Measurements from ENCODE around the gene HDGF.

The HDGF gene

DNA sequence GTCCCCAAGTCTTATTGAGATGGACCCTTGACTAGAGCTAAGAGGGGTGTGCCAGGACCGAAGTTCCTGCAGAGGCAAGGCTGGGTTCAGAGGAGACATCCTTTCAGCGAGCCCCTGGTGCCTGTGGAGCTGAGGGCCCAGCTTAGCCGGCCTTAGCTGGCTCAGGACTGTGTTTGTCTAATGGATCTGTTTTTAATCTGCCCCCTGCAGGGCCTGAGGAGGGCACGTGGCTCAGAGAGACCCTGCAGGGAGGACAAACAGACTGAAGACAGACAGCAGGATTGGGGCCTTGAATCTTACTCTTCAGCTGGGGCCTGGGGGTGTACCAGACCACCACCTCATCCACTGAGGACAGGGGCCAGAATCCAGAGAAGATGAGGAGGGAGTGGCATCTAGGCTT lies 47.7 kb downstream of the HDGF start:
- in situ Hi-C loops (cut with MboI; ENCODE audit: low sequenced_read_pairs): loop anchor here (25.0 kb wide), 1 partner anchor 184 kb away; the partner anchor contains the start of gene PEAR1

GRCh38 chr1:156703336-156703735 lies 48.1 kb downstream of the HDGF start:
- in situ Hi-C loops (cut with MboI; ENCODE audit: low sequenced_read_pairs): loop anchor here (25.0 kb wide), 1 partner anchor 184 kb away; the partner anchor contains the start of gene PEAR1

GRCh38 chr1:156700736-156701531 lies 50.5 kb downstream of the HDGF start:
- in situ Hi-C loops (cut with MboI; ENCODE audit: low sequenced_read_pairs): loop anchor here (25.0 kb wide), 1 partner anchor 186 kb away; the partner anchor contains the start of gene PEAR1

DNA sequence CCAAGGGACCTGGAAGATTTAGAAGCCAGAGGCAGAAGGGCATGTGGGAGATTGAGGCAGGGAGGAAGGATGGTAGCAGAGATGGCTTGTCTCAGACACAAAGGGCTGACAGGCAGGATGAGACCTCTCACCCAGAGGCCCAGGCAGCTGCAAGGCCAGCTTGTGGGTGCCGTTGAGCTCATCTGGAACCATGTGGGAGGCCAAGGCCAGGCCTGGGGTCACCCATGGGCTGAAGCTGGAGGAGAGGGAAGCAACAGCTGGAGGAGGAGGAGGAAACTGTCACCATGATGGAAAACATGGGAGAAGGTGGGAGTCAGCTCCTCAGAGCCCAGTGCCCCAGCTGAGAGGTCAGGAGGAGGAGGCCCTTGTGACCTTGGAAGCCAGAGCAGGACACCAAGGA lies 52.5 kb downstream of the HDGF start:
- in situ Hi-C loops (cut with MboI; ENCODE audit: low sequenced_read_pairs): no loop called here

- in situ Hi-C loops (cut with MboI; ENCODE audit: low sequenced_read_pairs): no loop called here
Measured at GRCh38 chr1:156697481-156697880, 54.0 kb downstream of the HDGF start.

- in situ Hi-C loops (cut with MboI; ENCODE audit: low sequenced_read_pairs): no loop called here
Measured at GRCh38 chr1:156696755-156697154, 54.7 kb downstream of the HDGF start.

DNA sequence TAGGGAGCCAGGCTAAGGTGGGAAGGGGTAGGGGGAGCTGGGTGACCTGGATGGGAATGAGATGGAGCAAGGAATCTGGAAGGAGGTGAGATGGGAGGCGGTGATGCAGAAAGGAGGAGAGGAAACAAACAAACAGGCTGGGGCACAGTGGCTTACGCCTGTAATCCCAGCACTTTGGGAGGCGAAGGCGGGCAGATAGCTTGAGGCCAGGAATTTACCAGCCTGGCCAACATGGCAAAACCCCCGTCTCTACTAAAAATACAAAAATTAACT lies 56.8 kb downstream of the HDGF start:
- in situ Hi-C loops (cut with MboI; ENCODE audit: low sequenced_read_pairs): no loop called here

DNA sequence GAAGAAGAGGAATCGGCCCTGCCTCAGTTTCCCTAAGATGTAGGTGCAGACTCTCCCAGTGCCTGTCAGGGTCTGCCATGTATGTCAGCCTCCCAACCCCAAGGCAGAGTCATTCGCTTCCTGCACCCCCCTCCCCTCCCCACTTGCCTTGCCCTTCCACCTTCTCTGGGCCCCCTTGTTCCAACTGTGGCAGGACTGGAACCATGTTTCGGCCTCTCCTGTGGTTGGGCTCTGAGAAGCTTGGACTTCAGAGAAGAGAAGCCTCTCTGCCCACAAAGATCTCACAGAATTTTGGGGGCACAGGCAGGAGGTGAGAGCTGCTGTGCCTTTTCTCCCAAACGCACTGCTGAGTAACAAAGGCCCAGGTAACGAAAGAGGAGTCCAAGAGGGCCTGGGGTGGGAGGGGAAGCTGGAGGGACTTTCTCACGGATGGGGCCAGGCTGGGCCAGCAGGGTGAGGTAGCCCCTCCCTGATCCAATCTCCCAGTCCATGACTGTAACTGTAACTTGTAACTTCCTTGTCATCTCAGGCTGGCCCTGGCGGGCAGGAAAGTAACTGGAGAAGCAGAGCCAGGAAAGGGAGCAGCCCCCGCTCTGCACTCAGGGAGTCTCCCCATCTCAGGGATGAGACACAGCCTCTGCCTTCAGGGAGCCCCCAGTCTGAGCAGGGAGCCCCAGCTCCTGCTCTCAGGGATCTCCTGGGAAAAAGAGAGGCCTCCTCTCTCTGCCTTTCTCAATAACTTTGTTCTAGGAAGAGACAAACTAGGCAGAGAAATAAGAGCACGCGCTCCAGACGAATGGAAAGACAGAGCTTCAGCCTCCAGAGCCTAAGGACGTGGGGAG lies 57.4 kb downstream of the HDGF start:
- in situ Hi-C loops (cut with MboI; ENCODE audit: low sequenced_read_pairs): no loop called here

DNA sequence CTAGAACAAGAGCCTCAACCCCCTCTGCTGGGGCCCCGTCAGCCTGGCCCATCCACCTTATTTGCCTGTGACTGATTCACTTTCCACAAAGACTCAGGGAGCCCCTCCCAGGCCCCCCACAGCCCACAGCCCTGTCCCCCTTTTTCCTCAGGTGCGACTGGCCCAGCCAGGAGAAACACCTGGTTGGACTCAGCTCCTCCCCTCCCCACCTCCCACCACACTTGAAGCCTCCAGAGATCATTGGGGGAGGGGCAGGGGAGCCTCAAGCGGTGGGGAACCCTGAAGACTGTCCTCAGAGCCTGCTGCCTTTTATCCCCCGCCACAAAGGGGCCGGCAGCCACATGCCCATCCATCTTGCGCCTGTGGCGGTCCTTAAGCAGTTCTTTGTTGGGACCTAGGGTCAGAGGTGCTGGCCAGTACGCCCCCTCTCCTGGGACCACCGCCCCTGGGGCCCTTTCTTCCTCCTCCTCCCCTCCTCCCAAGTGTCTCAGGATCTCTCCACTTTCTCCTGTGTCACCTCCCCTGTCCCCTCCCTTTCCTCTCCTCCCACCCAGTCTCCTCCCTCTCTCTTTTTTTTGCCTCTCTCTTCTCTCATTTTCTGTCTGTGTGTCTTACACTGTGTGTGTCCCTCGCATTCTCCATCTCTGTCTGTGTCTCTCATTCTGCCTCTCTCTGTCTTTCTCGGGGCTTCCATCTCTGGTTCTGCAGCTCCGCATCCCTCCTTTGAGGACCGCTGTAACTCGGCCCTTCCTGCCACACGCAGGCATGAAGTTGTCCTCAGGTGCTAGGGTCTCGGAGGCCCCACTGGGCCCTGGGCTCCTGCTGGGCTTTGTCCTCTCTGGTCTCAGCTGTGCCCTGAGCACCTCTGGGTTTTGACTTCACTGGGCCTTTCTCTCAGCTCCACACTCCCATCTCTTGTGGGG lies 58.3 kb downstream of the HDGF start:
- in situ Hi-C loops (cut with MboI; ENCODE audit: low sequenced_read_pairs): no loop called here

DNA sequence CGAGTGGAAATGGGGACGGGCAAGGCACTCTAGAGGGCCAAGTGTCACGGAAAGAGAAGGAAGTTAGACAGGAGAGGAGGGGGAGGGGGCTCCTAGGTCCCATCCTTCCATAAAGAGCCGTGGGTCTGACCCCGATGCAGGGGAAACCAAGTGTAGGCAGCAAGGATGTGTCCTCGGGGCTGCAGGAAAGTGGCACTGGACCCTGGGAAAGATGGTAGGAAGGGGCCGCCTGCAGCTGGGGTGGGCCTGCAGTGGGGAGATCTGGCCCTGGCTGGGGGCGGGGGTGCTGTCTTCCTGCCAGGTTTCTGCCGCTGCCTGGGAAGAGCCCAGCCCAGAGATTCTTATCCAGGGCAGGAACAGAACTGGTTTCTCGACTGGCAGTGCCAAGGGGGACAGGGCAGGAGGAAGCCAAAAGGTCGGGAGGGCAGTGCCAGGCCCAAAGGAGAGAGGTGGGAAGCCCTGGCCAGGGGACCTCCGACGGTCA lies 59.0 kb downstream of the HDGF start:
- in situ Hi-C loops (cut with MboI; ENCODE audit: low sequenced_read_pairs): no loop called here
